ENCODE data around the gene DPPA5.
A peak's percentile ranks its signal among the peaks of the same experiment; 100 is the strongest.
"Not testable (repeated sequence)": the region's sequence is repeated elsewhere in the genome, so short reads cannot be mapped to it uniquely, and the experiment has no call there.

Gene DPPA5

GRCh38 chr6:73363537-73363875 lies 9.4 kb upstream of the DPPA5 start:
- DNase-seq, result no peak

- DNase-seq, result no peak
Measured at GRCh38 chr6:73362869-73363536, 8.9 kb upstream of the DPPA5 start.

DNA sequence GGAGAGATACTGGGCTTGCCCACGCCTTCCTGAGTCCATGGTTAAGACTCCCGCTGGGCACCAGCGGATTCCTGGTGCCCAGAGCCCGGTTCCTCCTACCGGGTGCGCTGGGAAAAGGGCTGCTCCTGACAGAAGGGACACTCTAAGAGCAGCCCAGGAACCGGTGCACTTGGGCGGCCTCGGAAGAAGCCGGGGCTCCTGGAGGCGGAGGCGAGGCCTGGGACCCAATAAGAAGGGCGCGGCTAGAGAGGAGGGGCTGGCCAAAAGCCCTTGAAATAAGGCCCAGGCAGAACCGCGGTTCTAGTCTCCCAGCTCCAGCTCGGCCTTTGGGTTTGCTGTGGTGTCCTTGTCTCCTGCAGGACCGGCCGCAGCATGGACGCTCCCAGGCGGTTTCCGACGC lies 8.3 kb upstream of the DPPA5 start, which contains the start of gene KHDC3L:
Gene KHDC3L (plus strand): TSS at position 301 of the 400 bp plus-strand sequence. CDS start 72 bp downstream, at position 373.
- DNase-seq, result no peak

- DNase-seq, result no peak
Measured at GRCh38 chr6:73349311-73349710, 4.8 kb downstream of the DPPA5 start.

GRCh38 chr6:73348550-73349204 lies 5.4 kb downstream of the DPPA5 start:
- DNase-seq, result no peak

DNA sequence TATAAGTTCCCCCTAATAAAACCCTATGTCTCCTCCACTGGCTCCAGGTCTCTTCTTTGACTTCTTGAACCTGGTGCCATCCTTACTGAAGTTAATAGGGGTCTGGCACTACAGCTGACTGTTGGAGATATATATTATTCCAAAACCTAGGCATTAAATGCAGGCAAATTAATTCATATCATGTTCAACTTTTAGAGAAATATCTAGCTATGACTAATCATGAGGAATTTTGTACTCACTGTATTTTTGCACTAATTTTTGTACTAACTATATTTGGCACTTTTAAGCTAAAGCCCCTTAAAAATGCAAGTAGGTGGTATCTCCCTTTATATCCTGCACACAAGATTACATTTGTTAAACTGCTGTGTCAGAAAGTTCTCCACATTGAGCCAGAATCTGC lies 10.9 kb downstream of the DPPA5 start:
- no peak for DNase-seq

DNA sequence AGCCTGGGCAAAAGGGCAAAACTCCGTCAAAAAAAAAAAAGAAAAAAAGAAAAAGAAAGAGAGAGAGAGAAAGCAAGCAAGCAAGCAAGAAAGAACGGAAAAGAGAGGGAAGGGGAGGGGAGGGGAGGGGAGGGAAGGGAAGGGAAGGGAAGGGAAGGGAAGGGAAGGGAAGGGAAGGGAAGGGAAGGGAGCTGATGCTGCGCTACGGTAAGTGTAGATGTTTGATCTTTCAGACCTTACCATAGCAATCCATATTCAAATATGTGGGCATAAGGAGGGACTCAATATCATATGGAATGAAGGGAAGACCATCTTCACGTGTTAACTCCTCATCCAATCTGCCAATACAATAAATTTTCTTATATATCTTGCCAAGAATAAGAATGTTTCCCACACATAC lies 11.9 kb downstream of the DPPA5 start:
- DNase-seq, result no peak

DNA sequence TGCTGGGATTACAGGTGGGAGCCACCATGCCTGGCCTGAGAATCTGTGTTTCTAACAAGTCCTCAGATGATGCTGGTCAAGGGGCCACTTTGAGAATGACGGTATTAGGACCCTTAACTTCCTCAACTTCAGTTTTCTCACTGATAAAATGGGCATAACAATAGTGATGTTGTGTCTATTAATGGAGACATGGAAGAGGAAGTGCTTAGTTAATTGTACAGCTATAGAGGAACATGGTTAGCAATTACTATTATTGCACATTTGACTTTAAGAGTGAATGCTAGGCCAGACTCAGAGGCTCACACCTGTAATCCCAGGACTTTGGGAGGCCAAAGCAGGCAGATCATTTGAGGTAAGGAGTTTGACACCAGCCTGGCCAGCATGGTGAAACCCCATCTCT lies 12.7 kb downstream of the DPPA5 start:
- no peak for DNase-seq

DNA sequence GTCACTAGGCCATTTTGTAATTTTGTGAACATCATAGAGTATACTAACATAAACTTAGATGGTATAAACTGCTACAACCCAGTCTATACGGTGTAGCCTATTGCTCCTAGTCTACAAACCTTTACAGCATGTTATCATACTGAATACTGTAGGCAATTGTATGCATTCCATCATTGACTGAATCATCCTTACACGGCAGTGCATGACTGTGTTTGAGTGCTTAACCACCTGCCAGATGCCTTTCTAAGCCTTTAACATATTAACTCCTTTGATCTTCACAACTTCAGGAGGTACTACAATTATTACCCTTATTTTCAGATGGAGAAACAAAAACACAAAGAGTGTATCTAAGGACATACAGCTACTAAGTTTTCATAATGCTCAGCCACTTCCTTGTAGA lies 14.0 kb downstream of the DPPA5 start:
- no peak for DNase-seq

GRCh38 chr6:73339340-73339739 lies 14.7 kb downstream of the DPPA5 start:
- no peak for DNase-seq

DNA sequence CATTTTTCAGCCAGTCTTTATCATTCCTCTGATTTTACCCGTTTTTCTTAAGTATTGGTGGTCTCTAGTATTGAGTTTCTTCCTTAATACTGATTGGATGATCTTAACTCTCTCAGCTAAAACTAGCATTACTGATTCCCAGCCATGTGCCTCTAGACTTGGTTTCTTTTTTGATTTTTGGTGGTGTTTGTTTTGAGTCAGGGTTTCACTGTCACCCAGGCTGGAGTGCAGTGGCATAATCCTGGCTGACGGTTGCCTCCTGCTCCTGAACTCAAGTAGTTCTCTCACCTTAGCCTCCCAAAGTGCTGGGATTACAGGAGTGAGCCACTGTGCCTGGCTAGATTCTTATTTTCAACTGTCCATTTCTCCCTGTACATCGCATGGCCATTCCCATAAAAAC lies 24.9 kb downstream of the DPPA5 start:
- no peak for DNase-seq

- no peak for DNase-seq
Measured at GRCh38 chr6:73328790-73329189, 25.3 kb downstream of the DPPA5 start.

DNA sequence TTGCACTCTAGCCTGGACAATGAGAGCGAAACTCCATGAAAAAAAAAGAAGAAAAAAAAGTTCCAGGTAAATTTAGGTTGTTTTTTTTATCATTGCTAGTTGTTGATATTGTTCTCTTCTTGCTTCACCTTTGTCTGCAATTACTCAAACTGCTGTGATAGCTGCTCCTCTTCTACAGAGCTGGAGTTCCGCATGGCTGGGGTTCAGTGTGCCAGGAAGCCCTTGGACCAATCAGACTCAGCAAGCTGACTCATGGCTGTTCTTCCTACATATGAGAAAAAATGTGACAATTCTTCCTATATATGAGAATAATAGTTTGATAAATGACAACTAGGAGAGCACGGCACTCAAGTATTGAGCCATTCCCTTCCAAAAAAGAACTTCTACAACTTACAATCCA lies 28.4 kb downstream of the DPPA5 start:
- no peak for DNase-seq

GRCh38 chr6:73323323-73323722 lies 30.8 kb downstream of the DPPA5 start:
- no peak for DNase-seq

GRCh38 chr6:73314577-73315492 lies 39.2 kb downstream of the DPPA5 start:
- DNase-seq, result no peak

DNA sequence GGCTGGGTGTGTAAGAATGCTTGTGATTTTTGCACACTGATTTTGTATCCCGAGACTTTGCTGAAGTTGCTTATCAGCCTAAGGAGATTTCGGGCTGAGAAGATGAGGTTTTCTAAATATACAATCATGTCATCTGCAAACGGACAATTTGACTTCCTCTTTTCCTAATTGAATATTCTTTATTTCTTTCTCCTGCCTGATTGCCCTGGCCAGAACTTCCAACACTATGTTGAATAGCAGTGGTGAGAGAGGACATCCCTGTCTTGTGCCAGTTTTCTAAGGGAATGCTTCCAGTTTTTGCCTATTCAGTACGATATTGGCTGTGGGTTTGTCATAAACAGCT lies 43.6 kb downstream of the DPPA5 start:
- DNase-seq, result not testable (repeated sequence)

DNA sequence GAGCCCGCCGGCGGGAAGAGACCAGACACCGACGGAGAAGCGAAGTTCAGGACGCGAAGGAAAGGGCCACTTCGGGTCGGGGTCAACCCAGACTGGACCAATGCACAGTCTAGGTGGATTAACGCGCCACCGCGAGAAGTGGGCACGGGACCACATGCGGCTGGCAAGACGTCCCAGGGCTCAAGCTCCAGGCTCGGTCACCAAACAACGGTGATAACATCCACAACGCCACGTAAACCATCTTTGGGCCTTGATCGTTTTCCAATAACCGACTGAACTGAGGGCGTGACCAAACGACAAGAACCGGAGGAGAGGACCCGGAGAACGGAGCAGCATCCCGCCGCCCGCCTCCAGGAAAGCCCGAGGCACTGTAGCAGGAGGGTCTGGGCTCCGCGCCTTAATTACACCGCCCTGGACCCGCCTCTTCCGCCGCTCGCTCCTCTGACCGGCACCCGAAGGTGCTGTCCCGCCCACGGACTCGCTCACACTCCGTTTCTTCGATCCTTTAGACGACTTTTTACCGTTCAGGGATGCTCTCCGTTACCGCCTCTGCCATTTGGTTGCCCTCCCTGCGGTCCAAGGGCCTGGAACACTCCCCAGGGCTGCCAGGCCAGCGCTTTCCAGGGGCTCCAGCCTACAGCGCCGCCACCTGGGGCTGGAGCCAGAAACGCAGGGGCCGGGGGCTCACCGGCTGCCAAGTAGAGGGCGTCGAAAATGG lies 44.1 kb downstream of the DPPA5 start:
- DNase-seq, result peak; percentile 33 to 88 (median 88)

DNA sequence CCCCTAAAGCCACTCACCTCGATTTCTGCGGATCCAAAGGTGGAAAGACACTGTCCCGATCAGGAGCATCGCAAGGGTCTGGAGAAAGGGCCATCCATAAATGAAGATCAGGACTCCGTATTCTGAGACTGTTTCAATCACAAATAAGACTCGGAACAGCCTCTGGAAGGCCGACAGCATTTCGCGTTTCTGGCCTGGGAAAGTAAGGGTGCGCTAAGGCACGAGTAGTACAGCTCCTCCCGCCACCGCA lies 44.6 kb downstream of the DPPA5 start:
- peak in 2 of 3 experiments; percentile 8 to 76 for DNase-seq

GRCh38 chr6:73308712-73309534 lies 45.2 kb downstream of the DPPA5 start:
- DNase-seq, result peak in 1 of 3 experiments; percentile 57

- not testable (repeated sequence) for DNase-seq
Measured at GRCh38 chr6:73303773-73304172, 50.3 kb downstream of the DPPA5 start.
